ENCODE results near the gene CYP2S1.
"Not testable (repeated sequence)": the region's sequence is repeated elsewhere in the genome, so short reads cannot be mapped to it uniquely, and the experiment has no call there.

The CYP2S1 gene

DNA sequence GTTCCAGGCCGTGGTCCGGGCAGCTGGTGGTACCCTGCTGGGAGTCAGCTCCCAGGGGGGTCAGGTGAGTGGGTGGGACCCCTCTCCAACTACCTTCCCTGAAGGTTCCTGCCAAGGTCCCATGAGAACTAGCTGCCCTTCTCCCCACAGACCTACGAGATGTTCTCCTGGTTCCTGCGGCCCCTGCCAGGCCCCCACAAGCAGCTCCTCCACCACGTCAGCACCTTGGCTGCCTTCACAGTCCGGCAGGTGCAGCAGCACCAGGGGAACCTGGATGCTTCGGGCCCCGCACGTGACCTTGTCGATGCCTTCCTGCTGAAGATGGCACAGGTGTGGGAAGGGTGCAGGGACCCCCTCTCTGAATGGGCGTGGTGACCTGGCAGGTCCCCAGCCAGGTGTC lies 5.5 kb downstream of the CYP2S1 start:
- DNase-seq (ENCODE audit: low read depth), result no peak
- TF ChIP-seq, protein P1, sequence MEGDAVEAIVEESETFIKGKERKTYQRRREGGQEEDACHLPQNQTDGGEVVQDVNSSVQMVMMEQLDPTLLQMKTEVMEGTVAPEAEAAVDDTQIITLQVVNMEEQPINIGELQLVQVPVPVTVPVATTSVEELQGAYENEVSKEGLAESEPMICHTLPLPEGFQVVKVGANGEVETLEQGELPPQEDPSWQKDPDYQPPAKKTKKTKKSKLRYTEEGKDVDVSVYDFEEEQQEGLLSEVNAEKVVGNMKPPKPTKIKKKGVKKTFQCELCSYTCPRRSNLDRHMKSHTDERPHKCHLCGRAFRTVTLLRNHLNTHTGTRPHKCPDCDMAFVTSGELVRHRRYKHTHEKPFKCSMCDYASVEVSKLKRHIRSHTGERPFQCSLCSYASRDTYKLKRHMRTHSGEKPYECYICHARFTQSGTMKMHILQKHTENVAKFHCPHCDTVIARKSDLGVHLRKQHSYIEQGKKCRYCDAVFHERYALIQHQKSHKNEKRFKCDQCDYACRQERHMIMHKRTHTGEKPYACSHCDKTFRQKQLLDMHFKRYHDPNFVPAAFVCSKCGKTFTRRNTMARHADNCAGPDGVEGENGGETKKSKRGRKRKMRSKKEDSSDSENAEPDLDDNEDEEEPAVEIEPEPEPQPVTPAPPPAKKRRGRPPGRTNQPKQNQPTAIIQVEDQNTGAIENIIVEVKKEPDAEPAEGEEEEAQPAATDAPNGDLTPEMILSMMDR (IDR thresholded peaks at IDR 0.05; ENCODE audit: insufficient read depth, low read depth, low read length, missing control alignments), result no peak
- H3K4me3 ChIP-seq (ENCODE audit: low read length), result no peak overlapping the region

DNA sequence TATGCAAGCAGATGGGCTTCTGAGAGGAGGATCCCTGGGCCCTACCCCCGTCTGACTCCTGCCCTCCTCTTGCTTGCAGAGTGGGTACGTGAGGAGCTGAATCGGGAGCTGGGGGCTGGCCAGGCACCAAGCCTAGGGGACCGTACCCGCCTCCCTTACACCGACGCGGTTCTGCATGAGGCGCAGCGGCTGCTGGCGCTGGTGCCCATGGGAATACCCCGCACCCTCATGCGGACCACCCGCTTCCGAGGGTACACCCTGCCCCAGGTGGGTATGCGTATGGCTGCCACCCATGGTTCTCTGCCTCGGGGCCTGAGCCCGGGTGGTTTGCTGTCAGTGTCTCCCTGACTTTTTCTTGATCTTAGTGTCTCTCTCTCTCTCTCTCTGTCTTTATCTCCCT lies 10.4 kb downstream of the CYP2S1 start:
- TF ChIP-seq, protein P1 (IDR thresholded peaks at IDR 0.05; ENCODE audit: insufficient read depth, low read depth, low read length, missing control alignments), result no peak
- H3K4me3 ChIP-seq (ENCODE audit: low read length), result no peak overlapping the region
- DNase-seq (ENCODE audit: low read depth), result no peak

DNA sequence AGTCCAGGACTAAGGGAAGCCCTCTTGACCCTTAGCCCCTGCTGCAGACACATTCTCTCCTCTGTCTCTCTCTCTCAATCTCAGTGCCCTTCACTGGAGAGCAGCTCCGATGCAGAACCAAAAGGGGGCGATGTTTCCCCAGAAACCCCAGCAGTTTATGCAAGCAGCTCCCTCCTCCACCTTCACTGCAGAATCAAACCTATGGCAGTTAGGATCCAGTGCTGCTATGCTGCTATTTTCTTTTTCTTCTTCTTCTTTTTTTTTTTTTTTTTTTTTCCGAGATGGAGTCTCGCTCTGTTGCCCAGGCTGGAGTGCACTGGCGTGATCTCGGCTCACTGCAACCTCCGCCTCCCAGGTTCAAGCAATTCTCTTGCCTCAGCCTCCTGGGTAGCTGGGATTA lies 11.3 kb downstream of the CYP2S1 start:
- not testable (repeated sequence) for H3K4me3 ChIP-seq (ENCODE audit: low read length)
- TF ChIP-seq, protein P1 (IDR thresholded peaks at IDR 0.05; ENCODE audit: insufficient read depth, low read depth, low read length, missing control alignments), result peak; percentile 94
- peak; percentile 85 for DNase-seq (ENCODE audit: low read depth)

DNA sequence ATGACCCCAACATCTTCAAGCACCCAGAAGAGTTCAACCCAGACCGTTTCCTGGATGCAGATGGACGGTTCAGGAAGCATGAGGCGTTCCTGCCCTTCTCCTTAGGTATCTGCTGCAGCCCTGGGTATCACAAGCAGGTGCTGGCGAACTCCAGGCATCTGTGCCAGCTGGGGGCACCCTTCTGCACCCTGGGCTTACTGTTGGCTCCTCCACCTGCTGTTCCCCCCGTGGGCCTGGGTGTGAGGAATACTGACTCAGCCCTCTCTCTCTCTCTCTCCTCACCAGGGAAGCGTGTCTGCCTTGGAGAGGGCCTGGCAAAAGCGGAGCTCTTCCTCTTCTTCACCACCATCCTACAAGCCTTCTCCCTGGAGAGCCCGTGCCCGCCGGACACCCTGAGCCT lies 13.0 kb downstream of the CYP2S1 start:
- no peak overlapping the region for H3K4me3 ChIP-seq (ENCODE audit: low read length)
- TF ChIP-seq, protein P1 (IDR thresholded peaks at IDR 0.05; ENCODE audit: insufficient read depth, low read depth, low read length, missing control alignments), result no peak
- DNase-seq (ENCODE audit: low read depth), result no peak

DNA sequence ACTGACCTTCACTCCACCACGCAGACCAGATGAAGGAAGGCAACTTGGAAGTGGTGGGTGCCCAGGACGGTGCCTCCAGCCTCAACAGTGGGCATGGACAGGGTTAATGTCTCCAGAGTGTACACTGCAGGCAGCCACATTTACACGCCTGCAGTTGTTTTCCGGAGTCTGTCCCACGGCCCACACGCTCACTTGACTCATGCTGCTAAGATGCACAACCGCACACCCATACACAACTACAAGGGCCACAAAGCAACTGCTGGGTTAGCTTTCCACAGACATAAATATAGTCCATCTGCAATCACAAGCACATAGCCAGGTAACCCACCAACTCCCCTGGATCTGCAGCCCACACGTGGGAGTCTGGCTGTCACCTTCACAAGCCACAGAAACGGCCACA lies 13.4 kb downstream of the CYP2S1 start:
- TF ChIP-seq, protein P1 (IDR thresholded peaks at IDR 0.05; ENCODE audit: insufficient read depth, low read depth, low read length, missing control alignments), result no peak
- DNase-seq (ENCODE audit: low read depth), result no peak
- no peak overlapping the region for H3K4me3 ChIP-seq (ENCODE audit: low read length)

DNA sequence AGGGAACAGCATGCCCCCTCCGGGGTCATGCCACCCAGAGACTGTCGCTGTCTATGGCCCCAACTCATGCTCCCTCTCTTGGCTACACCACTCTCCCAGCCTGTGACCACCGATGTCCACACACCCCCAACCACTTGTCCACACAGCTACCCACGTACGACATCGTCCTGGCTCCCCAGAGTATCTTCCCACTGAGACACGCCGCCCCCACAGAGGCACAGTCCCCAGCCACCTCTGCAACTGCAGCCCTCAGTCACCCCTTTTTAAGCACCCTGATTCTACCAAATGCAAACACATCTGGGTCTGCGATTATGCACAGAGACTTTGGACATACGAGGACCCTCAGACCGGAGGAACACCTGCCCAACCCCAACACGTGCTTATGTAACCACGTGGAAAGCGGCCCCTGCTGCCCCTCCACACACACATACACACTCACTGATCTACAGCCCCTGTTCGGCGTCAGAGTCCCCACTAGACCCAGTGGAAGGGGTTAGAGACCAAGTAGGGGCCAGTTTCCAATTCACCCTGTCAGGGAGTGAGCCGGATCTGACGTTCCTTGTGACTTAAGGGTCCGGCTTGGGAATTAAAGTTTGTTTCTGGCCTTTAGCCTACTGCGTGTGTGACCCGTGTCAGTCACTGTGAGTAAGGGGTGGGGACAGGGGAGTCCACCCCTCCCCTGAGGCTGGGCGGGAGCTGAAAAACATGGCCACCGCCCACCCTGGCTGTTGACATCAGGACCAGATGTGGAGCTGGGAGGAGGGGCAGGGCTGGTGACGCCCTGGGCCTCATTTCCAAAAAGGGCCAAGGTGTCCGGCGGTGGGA lies 14.1 kb downstream of the CYP2S1 start:
- no peak overlapping the region for H3K4me3 ChIP-seq (ENCODE audit: low read length)
- TF ChIP-seq, protein P1 (IDR thresholded peaks at IDR 0.05; ENCODE audit: insufficient read depth, low read depth, low read length, missing control alignments), result no peak
- no peak for DNase-seq (ENCODE audit: low read depth)

DNA sequence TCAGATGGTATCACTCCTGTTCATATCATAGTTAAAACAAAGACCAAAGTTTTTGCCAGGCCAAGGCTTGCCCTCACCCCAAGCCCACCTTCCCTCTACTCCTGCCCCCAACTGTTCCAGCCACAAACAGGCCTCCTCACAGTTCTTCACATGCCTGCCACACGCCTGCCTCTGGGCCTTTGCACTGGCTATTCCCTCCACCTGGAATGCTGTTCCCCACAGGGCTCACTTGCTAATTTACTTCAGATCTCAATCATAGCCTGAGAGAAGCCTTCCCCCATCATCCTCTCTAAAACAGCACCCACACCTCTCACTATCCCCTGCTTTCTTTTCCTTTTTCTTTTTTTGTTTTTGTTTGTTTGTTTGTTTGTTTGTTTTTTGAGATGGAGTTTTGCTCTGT lies 21.1 kb downstream of the CYP2S1 start:
- TF ChIP-seq, protein P1 (IDR thresholded peaks at IDR 0.05; ENCODE audit: insufficient read depth, low read depth, low read length, missing control alignments), result no peak
- no peak for DNase-seq (ENCODE audit: low read depth)
- H3K4me3 ChIP-seq (ENCODE audit: low read length), result no peak overlapping the region
